ENCODE results near the gene SRSF10. TPM values are rescaled to one million over a fixed set of nuclear protein-coding genes. Genes with fewer than 3 reads are reported as not detected.
"Not testable (repeated sequence)": the region's sequence is repeated elsewhere in the genome, so short reads cannot be mapped to it uniquely, and the experiment has no call there.

Gene SRSF10
- total RNA-seq, 2 experiments from 2014 or later, result 202 to 205 TPM

DNA sequence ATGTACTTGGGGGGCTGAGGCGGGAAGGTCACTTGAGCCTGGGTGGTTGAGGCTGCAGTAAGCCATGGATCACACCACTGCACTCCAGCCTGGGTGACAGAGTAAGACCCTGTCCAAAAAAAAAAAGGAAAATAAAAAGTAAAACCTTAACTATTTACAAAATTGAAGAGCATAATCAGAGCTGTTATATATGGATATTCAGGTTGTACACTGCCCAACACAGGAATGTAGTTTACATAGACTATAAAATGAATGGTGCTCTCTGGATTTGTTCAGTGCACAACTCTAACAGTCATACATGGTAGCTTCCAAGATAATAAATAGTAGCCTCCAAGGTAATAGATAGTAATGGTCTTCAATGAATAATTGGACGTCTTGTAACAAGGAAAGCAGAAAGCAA is 22.6 kb upstream of the SRSF10 start:
- CTCF ChIA-PET, result no interaction called here
- POLR2A ChIA-PET, result no interaction called here

DNA sequence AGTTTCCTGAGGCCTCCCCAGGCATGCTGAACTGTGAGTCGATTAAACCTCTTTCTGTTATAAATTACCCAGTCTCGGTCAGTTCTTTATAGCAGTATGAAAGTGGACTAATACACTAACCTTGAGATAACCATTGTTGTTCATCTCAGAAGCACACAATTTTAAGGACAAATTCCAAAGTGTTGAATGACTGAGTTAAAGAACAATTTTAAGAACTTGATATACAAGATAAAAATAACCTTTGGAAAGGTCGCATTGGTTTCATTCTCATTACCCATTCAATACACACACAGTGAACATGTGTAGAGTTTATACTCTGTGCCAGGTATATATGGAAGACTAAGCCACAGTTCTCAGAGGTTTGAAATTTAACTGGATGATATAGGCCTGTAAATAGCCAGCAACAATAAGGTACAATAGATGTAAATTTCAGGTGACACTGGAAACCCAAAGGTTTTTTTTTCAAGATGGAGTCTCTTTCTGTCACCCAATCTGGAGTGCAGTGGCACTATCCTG is 19.1 kb upstream of the SRSF10 start:
- POLR2A ChIA-PET, result no interaction called here
- CTCF ChIA-PET, result no interaction called here

DNA sequence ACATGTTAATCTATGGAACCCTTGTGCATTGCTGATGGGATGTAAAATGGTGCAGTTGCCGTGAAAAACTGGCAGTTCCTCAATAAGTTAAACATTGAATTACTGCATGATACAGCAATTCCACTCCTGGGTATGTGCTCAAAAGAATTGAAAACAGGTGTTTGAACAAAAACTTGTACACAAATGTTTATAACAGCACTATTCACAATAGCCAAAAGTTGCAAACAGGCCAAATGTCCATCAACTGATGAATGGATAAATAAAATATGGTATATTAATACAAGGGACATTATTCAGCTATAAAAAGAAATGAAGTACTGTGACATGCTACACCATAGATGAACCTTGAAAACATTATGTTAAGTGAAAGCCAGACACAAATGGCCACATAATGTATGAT is 17.7 kb upstream of the SRSF10 start:
- POLR2A ChIA-PET, result no interaction called here
- CTCF ChIA-PET, result no interaction called here

DNA sequence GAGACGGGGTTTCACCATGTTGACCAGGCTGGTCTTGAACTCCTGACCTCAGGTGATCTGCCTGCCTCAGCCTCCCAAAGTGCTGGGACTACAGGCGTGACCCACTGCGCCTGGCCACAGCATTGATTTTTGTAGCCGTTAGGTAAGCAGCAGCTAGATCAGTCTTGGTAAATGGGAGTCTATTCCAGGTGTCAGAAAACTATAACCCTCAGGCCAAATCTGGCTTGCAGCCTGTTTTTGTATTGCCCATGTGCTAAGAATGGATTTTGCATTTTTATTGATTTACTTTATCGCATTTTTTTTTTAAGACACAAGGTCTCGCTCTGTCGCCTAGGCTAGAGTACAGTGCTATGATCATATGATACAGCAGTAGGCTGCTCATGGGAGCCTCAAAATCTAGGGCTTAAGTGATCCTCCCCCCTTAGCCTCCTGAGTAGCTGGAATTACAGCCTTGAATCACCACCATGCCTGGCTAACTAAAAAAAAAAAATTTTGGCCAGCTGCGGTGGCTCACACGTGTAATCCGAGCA is 16.6 kb upstream of the SRSF10 start:
- ChIA-PET POLR2A (no interaction called here), CTCF (no interaction called here)

DNA sequence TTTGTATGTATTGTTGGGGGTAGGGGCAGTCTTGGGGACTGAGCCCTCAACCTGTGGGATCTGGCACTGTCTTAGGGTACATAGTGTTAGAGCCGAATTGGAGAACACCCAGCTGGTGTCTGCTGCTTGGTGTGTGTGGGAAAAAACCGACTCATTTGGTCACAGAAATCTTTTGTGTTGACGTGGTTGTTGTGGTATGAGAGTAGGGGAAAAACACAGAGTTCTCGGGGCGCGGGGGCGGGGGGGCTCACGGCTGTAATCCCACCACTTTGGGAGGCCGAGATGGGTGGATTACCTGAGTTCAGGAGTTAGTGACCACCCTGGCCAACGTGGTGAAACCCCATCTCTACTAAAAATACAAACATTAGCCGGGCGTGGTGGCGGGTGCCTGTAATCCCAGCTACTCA is 15.3 kb upstream of the SRSF10 start:
- ChIA-PET POLR2A (no interaction called here), CTCF (no interaction called here)

DNA sequence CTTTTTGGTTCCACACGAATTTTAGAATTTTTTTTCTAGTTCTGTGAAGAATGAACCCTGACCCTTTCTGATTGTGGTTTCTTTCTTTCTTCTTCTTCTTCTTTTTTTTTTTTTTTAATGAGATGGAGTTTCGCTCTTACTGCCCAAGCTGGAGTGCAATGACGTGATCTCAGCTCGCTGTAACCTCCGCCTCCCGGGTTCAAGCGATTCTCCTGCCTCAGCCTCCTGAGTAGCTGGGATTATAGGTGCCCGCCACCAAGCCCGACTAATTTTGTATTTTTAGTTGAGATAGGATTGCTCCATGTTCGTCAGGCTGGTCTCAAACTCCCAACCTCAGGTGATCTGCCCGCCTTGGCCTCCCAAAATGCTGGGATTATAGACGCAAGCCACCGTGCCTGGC is 11.9 kb upstream of the SRSF10 start:
- CTCF ChIA-PET, POLR2A ChIA-PET: not testable (repeated sequence)

DNA sequence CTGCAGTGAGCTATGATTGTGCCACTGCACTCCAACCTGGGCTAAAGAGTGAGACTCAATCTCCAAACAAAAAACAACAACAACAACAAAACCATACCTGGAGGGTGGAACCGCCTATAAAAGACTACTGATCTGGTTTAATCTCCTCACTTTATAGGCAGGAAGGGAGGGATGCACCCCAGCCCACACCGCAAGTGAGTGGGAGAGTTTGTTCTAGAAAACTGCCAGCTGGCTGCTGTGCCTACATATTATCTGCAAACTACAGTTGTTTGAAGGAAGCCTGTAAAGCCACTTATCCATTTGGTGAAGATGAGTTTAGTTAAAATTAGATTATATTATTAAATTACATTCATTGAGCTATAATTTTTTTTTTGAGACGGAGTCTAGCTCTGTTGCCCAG is 9.1 kb upstream of the SRSF10 start:
- POLR2A ChIA-PET, result no interaction called here
- CTCF ChIA-PET, result interaction anchor here (0.6 kb wide), 1 partner anchor 217 kb away, joined by 3 read pairs; no protein-coding TSS in a partner anchor

DNA sequence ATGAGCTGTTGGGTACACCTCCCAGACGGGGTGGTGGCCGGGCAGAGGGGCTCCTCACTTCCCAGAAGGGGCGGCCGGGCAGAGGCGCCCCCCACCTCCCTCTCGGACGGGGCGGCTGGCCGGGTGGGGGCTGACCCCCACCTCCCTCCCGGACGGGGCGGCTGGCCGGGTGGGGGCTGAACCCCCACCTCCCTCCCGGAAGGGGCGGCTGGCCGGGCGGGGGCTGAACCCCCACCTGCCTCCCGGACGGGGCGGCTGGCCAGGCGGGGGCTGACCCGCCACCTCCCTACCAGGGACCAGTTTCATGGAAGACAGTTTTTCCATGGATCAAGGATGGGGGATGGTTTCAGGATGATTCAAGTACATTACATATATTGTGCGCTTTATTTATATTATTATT is 6.9 kb upstream of the SRSF10 start:
- CTCF ChIA-PET, result not testable (repeated sequence)

DNA sequence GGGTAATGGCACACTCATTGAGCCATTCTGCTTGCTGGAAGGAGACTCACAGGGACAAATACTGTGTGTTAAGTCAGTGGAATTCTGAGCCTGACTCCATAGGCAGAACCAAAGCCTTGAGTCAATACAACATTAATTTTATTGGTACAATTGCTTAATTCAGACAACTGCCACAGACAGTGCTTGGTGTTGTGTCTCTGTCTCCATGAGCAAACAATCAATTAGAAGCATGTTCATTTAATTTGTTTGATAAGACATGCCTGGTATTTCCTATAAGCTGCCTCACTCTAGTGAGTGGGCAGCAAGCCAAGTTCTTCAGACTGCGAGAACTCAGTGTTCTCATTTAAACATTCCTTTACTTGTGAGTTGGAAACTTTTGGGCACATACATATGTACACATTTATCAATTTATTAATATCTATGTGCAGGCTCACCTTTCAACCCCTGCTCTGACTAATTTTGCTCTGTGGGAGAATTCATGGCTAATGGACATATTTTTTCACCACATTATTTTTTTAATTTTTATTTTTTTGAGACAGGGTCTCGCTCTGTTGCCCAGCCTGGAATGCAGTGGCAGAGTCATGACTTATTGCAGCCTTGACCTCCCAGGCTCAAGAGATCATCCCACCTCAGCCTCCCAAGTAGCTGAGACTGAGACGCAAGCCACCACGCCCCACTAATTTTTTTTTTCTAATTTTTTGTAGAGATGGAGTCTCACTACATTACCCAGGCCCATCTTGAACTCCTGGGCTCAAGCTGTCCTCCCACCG is 4.5 kb upstream of the SRSF10 start:
- POLR2A ChIA-PET, result no interaction called here
- CTCF ChIA-PET, result no interaction called here

More for the DNA sequence above, 6.9 kb upstream of the SRSF10 start:
- POLR2A ChIA-PET, result not testable (repeated sequence)

DNA sequence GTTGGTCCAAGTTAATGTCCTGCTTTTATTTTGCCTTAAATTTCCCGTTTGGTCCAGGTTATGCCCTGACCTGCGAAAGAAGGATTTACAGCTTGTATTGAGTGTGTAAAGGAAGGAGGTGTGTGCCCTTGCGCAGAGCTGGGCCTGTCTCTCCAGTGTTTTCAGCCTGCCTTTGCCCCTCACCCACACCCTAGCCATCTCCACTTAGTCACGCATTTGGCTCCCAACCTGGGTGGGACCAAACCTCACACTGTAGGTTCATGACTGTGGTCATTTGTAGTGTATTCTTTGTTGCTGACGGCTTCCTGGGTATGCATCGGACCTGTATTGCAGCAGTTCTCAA is 572 bp upstream of the SRSF10 start:
- ChIA-PET POLR2A (interaction anchor here (0.5 to 2.5 kb wide), 4 partner anchors 9 to 960 kb away, joined by 3 to 28 read pairs (median 6); partner anchors contain the start of gene PNRC2), CTCF (no interaction called here)

DNA sequence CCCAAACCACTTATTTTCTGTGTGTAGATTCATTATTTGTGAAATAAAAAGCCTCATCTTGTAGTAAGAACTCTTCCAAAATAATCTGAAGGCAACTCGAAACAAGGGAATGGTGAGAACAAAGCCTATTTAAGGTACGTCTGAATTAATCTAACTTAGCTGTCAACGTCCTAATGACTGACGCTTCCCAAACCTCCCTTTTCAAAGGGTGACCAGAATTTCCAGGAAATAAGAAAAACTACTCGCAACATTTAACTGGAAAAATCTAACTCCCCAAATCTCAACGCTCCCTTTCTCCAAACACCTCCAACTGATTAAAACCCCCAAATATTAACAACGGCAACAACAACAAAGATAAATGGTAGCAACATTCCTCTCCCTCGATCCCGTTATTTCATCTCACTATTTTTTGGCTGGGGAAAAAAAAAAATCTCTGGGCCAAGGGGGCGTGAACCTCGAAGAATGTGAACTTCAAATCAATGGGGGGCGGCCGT is 693 bp downstream of the SRSF10 start:
- POLR2A ChIA-PET, result interaction anchor here (0.5 to 2.5 kb wide), 4 partner anchors 16 to 338 kb away, joined by 3 to 28 read pairs (median 5); partner anchors contain the start of gene PNRC2

DNA sequence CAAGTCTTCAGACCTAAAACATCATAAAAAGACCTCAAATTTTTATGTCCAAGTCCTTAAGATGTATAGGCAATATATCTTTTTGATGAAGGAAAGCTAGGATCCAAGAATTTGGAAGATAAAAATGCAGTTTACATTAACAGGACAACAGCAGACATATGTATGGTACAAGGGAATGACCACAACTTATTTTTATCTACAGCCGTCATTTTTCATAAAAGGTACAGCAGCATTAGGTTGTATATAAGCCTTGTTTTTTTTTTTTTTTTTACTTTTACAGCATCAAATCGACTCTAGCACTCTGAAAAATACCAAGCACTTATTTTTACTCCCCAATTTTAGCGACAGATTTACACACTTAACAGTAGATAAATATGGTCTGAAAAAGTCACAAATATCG is 1.3 kb downstream of the SRSF10 start:
- POLR2A ChIA-PET, result interaction anchor here (0.5 to 2.5 kb wide), 3 partner anchors 15 to 339 kb away, joined by 3 to 28 read pairs (median 6); partner anchors contain the start of gene PNRC2
- CTCF ChIA-PET, result no interaction called here

More for the DNA sequence above, 693 bp downstream of the SRSF10 start:
- CTCF ChIA-PET, result no interaction called here

DNA sequence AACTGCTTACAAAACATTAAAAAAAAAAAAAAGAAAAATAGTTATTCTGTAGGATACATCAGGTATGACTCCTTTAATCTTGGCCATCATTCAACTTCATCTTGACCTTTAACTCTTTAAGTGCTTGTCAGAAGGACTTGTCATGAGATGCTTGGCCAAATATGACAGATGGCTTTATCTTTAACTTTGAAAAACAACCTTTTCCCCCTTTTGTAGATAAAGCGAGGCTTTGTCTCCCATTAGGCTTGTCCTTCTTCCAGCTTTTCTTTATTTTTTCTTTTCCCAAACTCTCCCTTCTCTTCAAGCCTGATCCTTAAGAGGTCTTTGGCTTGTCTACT is 2.3 kb downstream of the SRSF10 start:
- ChIA-PET CTCF (no interaction called here), POLR2A (interaction anchor here (0.7 to 2.5 kb wide), 3 partner anchors 14 to 1247 kb away, joined by 3 to 16 read pairs (median 13); partner anchors contain the start of gene PNRC2)

DNA sequence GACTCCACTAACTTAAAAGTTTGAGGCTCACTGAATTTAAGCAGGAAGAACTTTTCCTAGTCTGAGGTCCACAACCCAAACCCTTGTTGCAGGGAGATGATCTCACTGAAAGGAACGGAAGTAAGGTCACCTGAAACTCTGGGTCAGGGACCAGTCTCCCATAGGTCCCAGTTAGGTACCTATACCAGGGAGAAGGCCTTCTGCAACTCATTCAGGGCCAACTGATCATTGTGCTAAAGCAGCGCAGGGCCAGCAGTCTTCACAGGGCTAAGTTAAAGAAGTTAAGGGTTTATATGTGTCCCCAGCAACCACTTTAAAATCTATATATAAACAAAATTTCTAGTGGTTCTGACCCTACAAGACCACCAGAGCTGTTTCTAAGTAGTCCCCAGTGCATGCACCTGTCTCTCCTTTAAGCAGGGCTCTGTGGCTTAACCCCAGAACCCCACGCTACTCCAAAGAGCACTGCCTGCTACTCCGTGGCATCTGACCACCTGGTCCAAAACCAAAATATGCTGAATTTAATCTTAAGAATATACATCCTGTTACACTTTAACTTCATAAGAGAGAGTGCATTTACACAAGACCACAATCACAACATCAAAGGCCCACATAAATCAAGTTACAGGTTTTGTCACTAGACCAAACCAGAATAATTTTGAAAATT is 2.8 kb downstream of the SRSF10 start:
- ChIA-PET CTCF (no interaction called here), POLR2A (interaction anchor here (0.7 to 2.5 kb wide), 3 partner anchors 13 to 1248 kb away, joined by 3 to 16 read pairs (median 13); partner anchors contain the start of gene PNRC2)

DNA sequence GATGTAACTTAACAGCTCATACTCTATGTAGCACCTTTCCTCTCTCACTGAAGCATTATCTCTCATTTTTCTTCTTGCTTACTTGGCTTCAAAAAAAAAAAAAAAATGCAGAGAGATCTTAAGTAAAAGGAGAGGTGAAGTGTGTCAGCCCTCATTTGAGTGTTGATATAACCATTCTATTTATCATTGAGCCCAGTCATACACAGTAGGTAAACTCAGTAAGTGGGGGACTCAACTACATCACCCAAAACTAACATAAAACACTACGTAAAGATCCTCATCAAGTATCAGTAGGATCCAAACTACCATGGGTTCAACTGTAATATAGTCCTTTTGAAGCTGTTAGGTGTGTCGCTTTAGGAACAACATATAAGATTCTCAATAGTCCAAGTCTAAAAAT is 12.3 kb downstream of the SRSF10 start:
- CTCF ChIA-PET, result interaction anchor here (0.7 to 0.9 kb wide), 2 partner anchors 8 to 801 kb away, joined by 3 read pairs; no protein-coding TSS in a partner anchor

DNA sequence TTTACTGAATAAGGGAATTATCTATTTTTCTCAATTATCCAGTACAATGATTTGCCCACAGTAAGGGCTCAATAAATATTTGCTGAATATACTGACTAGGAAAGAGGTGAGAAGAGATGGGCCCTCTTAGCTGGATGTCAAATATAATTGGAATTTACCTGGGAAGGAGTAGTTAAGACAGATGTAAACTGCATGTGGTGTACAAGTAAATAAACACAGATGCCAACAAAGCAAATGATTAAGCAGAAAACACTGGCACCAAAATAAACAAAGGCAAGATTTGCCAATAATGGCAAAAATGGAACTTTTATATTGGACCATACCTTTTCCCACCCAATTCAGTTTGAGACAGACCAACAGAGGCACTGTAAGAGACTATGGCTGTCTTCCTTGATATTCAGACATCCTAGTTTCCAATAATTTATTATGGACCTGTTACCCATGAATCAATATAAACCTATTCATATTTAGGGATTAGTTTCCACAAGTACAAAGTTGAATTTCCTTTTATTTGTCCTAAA is 13.1 kb downstream of the SRSF10 start:
- POLR2A ChIA-PET, result interaction anchor here (0.7 kb wide), 1 partner anchor 70 kb away, joined by 3 read pairs; no protein-coding TSS in a partner anchor
- CTCF ChIA-PET, result interaction anchor here (0.7 to 0.9 kb wide), 2 partner anchors 9 to 802 kb away, joined by 3 read pairs; no protein-coding TSS in a partner anchor

More for the DNA sequence above, 12.3 kb downstream of the SRSF10 start:
- POLR2A ChIA-PET, result interaction anchor here (0.7 kb wide), 1 partner anchor 71 kb away, joined by 3 read pairs; no protein-coding TSS in a partner anchor

DNA sequence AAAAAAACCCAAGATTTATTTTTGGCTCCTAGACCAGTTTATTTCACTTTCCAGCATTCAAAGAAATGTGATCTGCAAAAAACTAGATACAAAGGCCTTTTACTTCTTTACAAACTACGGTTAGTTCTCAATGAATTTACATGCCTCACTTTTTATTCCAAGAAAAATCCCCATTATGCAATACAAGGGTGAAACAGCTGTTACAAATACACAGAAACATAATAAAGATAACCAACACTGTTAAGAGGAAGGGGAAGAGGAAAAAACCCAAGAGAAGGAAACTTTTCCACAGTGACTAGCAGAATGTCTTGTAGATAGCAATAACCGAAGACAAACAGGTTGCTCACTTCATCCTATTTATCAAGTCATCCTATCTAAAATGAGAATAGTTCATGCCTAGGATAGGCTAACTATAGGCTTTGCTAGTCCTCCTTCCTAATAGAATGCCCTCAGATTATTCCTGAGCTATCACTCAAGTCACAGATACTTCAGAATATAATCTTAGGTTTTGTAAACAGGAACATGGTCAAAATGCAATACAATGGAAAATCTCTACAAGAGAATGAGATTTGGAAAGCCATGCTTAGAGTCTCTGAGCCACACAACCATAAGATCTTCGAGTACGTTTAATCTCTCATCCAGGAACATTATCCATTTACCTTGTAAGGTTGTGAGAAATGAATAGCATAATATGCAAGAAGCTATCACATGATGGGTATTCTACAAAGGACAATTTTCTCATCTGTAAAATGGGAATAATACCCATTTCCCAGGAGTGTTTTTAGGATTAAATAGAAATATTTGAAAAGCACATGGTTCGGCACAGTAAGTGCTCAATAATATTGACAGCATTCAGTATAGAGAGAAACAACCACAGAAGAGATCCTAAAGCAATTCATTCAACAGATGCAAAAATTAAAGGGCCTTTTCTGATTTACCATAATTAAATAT is 15.1 kb downstream of the SRSF10 start:
- CTCF ChIA-PET, result interaction anchor here (1.1 kb wide), 1 partner anchor 10 kb away, joined by 3 read pairs; no protein-coding TSS in a partner anchor

DNA sequence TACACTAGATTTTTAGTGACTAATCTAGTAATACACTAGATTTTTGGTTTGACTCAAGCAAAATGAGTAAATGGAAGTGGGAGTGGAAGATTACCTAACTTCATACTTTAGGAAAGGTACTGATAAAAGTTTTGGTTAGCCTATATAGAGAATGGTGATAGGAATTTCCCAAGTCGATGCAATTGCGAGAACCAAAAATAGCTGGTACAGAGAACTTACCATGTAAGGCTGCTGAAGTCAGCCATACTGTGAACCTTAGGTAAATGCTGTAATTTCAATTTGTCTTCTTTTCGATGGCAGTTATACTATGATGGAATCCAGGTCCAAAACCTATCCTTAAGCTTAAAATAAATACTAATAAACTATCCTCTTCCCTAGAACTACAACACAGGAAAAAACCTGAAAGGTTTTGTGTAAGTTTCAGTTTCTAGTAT is 15.9 kb downstream of the SRSF10 start:
- ChIA-PET POLR2A (interaction anchor here (1.0 to 2.7 kb wide), 3 partner anchors 10 to 15 kb away, joined by 3 to 16 read pairs (median 5); no protein-coding TSS in a partner anchor), CTCF (interaction anchor here (0.8 to 1.1 kb wide), 2 partner anchors 11 to 60 kb away, joined by 3 to 4 read pairs; no protein-coding TSS in a partner anchor)

More for the DNA sequence above, 15.1 kb downstream of the SRSF10 start:
- POLR2A ChIA-PET, result interaction anchor here (1.0 to 2.7 kb wide), 2 partner anchors 11 to 12 kb away, joined by 5 to 16 read pairs; no protein-coding TSS in a partner anchor

Measured in activated CD8-positive, alpha-beta memory T cell treated with anti-CD3 and anti-CD28 coated beads for 36 hours (primary cell).